Breast epithelium (tissue), 3 donors: ENCODE results near the gene KRTAP2-4.
"Not testable (repeated sequence)": the region's sequence is repeated elsewhere in the genome, so short reads cannot be mapped to it uniquely, and the experiment has no call there.

Source experiments
- CTCF ChIP-seq, 3 donors: fragments of 450-650 bp; IDR thresholded peaks; one replicate each; pipeline ENCODE4 v1.5.1; 2016 to 2017; ENCODE audit warnings: antibody characterized with exemption in 3 of 3, mild to moderate bottlenecking in 3 of 3, moderate library complexity in 3 of 3
- POLR2A ChIP-seq: fragments of 450-650 bp; IDR thresholded peaks from one replicate; pipeline ENCODE4 v1.6.1; 2016; ENCODE audit warnings: antibody characterized with exemption, mild to moderate bottlenecking, moderate library complexity

- not testable (repeated sequence) for TF ChIP-seq CTCF (IDR thresholded peaks at IDR 0.05); POLR2A
Measured at GRCh38 chr17:41040783-41041571, 24.7 kb downstream of the KRTAP2-4 start, which contains the start of gene KRTAP1-1.
